SK-N-SH (cell line): Measurements from ENCODE around the gene NOBOX.

ENCODE experiments used
- CHD2 ChIP-seq: fragments of 150-350 bp; IDR thresholded peaks from 2 replicates; pipeline ENCODE4 v1.6.1; 2018; ENCODE audit warnings: low read length; ENCODE audit not compliant: partially characterized antibody
- EZH2phosphoT487 ChIP-seq: fragments of 200-600 bp; sonication (generic); IDR thresholded peaks from 2 replicates; pipeline ENCODE4 v1.6.1; 2017; ENCODE audit warnings: low read depth, mixed run types, mild to moderate bottlenecking, antibody characterized with exemption, moderate library complexity, borderline replicate concordance
- NFIC ChIP-seq: IDR thresholded peaks from 2 replicates; pipeline ENCODE4 v1.4.0; 2012; ENCODE audit warnings: borderline replicate concordance
- POLR2AphosphoS5 ChIP-seq: IDR thresholded peaks from 2 replicates; pipeline ENCODE4 v1.6.1; 2012; ENCODE audit warnings: low read depth, low read length
- RFX5 ChIP-seq: IDR thresholded peaks from 2 replicates; pipeline ENCODE4 v1.6.1; 2012; ENCODE audit warnings: mild to moderate bottlenecking, improper control_type of control experiment, low read length
- SIN3A ChIP-seq: IDR thresholded peaks from 2 replicates; pipeline ENCODE4 v1.6.1; 2012; ENCODE audit warnings: low read depth, mild to moderate bottlenecking, low read length, moderate library complexity, borderline replicate concordance
- SMC3 ChIP-seq: IDR thresholded peaks from 2 replicates; pipeline ENCODE4 v1.6.1; 2012; ENCODE audit warnings: low read depth, low read length, improper control_type of control experiment
- TAF1 ChIP-seq: IDR thresholded peaks from 2 replicates; pipeline ENCODE4 v1.6.1; 2012; ENCODE audit warnings: low read depth, mild to moderate bottlenecking, low read length, moderate library complexity, borderline replicate concordance
- TF ChIP-seq, protein P1 (sequence below): fragments of 200-600 bp; sonication (generic); IDR thresholded peaks from 2 replicates; pipeline ENCODE4 v1.6.1; 2017; ENCODE audit warnings: antibody characterized with exemption, mild to moderate bottlenecking, moderate library complexity
- TF ChIP-seq, protein P2 (sequence below): IDR thresholded peaks from 2 replicates; pipeline ENCODE4 v1.4.0; 2012; ENCODE audit warnings: low read depth, borderline replicate concordance
- TF ChIP-seq, protein P3 (sequence below): IDR thresholded peaks from 2 replicates; pipeline ENCODE4 v1.4.0; 2012; ENCODE audit warnings: low read depth
- TF ChIP-seq, protein P4 (sequence below): IDR thresholded peaks from 2 replicates; pipeline ENCODE4; 2012
- TF ChIP-seq, protein P5 (sequence below): fragments of 150-350 bp; IDR thresholded peaks from 2 replicates; pipeline ENCODE4 v1.6.1; 2017; ENCODE audit warnings: antibody characterized with exemption, low read length, low read depth, borderline replicate concordance

DNA sequence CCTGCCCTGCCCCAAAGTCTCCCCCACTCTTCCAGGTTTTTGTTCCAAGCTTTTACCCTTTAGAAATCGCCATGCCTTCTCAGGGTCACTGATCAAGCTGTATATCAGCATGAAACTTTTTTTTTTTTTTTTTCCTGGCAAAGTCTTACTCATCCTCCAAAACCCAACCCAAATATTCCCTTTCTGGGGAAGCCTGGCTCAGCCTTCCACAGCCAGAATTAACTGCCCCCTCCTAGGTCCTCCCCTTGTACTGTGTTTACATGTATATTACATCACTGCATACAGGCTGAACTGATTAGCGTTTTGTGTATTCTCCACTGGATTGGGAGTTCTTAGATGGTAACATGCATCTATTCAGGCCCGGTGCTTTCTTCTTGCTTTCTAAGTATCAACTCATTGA is 4.6 kb upstream of the NOBOX start:
- TF ChIP-seq, protein P1, sequence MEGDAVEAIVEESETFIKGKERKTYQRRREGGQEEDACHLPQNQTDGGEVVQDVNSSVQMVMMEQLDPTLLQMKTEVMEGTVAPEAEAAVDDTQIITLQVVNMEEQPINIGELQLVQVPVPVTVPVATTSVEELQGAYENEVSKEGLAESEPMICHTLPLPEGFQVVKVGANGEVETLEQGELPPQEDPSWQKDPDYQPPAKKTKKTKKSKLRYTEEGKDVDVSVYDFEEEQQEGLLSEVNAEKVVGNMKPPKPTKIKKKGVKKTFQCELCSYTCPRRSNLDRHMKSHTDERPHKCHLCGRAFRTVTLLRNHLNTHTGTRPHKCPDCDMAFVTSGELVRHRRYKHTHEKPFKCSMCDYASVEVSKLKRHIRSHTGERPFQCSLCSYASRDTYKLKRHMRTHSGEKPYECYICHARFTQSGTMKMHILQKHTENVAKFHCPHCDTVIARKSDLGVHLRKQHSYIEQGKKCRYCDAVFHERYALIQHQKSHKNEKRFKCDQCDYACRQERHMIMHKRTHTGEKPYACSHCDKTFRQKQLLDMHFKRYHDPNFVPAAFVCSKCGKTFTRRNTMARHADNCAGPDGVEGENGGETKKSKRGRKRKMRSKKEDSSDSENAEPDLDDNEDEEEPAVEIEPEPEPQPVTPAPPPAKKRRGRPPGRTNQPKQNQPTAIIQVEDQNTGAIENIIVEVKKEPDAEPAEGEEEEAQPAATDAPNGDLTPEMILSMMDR = no peak
- TF ChIP-seq, protein P2, sequence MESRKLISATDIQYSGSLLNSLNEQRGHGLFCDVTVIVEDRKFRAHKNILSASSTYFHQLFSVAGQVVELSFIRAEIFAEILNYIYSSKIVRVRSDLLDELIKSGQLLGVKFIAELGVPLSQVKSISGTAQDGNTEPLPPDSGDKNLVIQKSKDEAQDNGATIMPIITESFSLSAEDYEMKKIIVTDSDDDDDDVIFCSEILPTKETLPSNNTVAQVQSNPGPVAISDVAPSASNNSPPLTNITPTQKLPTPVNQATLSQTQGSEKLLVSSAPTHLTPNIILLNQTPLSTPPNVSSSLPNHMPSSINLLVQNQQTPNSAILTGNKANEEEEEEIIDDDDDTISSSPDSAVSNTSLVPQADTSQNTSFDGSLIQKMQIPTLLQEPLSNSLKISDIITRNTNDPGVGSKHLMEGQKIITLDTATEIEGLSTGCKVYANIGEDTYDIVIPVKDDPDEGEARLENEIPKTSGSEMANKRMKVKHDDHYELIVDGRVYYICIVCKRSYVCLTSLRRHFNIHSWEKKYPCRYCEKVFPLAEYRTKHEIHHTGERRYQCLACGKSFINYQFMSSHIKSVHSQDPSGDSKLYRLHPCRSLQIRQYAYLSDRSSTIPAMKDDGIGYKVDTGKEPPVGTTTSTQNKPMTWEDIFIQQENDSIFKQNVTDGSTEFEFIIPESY = no peak
- TF ChIP-seq POLR2AphosphoS5 (no peak), EZH2phosphoT487 (no peak), CHD2 (no peak), RFX5 (no peak), SIN3A (no peak), NFIC (no peak), TAF1 (no peak), SMC3 (no peak)
- TF ChIP-seq, protein P3, sequence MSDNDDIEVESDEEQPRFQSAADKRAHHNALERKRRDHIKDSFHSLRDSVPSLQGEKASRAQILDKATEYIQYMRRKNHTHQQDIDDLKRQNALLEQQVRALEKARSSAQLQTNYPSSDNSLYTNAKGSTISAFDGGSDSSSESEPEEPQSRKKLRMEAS = no peak
- TF ChIP-seq, protein P4, sequence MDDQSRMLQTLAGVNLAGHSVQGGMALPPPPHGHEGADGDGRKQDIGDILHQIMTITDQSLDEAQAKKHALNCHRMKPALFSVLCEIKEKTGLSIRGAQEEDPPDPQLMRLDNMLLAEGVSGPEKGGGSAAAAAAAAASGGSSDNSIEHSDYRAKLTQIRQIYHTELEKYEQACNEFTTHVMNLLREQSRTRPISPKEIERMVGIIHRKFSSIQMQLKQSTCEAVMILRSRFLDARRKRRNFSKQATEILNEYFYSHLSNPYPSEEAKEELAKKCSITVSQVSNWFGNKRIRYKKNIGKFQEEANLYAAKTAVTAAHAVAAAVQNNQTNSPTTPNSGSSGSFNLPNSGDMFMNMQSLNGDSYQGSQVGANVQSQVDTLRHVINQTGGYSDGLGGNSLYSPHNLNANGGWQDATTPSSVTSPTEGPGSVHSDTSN = no peak
- TF ChIP-seq, protein P5, sequence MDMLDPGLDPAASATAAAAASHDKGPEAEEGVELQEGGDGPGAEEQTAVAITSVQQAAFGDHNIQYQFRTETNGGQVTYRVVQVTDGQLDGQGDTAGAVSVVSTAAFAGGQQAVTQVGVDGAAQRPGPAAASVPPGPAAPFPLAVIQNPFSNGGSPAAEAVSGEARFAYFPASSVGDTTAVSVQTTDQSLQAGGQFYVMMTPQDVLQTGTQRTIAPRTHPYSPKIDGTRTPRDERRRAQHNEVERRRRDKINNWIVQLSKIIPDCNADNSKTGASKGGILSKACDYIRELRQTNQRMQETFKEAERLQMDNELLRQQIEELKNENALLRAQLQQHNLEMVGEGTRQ = no peak
